GM18499 (cell line): ENCODE measurements around the gene UBAC1.

Experiments
- ATAC-seq: cut with Tn5 transposase; IDR thresholded peaks from one replicate; pipeline ENCODE4 v1.9.1; 2021; ENCODE audit warnings: moderate number of reproducible peaks; ENCODE audit not compliant: insufficient read depth, unreplicated experiment

The UBAC1 gene

GRCh38 chr9:135993765-135994500 lies 32.8 kb upstream of the UBAC1 start:
- ATAC-seq, result no peak

- no peak for ATAC-seq
These were observed 32.2 kb upstream of the UBAC1 start for GRCh38 chr9:135993409-135993742.

GRCh38 chr9:135992486-135993408 lies 31.6 kb upstream of the UBAC1 start:
- no peak for ATAC-seq

GRCh38 chr9:135991771-135992170 lies 30.6 kb upstream of the UBAC1 start:
- ATAC-seq, result no peak

- ATAC-seq, result no peak
These were observed 29.6 kb upstream of the UBAC1 start for GRCh38 chr9:135990468-135991429.

GRCh38 chr9:135989722-135990467 lies 28.7 kb upstream of the UBAC1 start:
- no peak for ATAC-seq

GRCh38 chr9:135989157-135989556 lies 28.0 kb upstream of the UBAC1 start:
- ATAC-seq, result no peak

GRCh38 chr9:135988493-135988892 lies 27.3 kb upstream of the UBAC1 start:
- no peak for ATAC-seq

- ATAC-seq, result no peak
These were observed 26.7 kb upstream of the UBAC1 start for GRCh38 chr9:135987838-135988404.

GRCh38 chr9:135986605-135987004 lies 25.4 kb upstream of the UBAC1 start:
- no peak for ATAC-seq

GRCh38 chr9:135985889-135986288 lies 24.7 kb upstream of the UBAC1 start:
- no peak for ATAC-seq

- no peak for ATAC-seq
These were observed 24.2 kb upstream of the UBAC1 start for GRCh38 chr9:135985459-135985774.

GRCh38 chr9:135984072-135984710 lies 23.0 kb upstream of the UBAC1 start:
- no peak for ATAC-seq

GRCh38 chr9:135983208-135984071 lies 22.3 kb upstream of the UBAC1 start:
- ATAC-seq, result no peak

GRCh38 chr9:135982499-135983207 lies 21.5 kb upstream of the UBAC1 start:
- no peak for ATAC-seq

GRCh38 chr9:135980926-135981630 lies 19.9 kb upstream of the UBAC1 start:
- ATAC-seq, result no peak

GRCh38 chr9:135979547-135980166 lies 18.5 kb upstream of the UBAC1 start:
- no peak for ATAC-seq
